ENCODE measurements around the gene SLC66A1. TPM values are rescaled to one million over a fixed set of nuclear protein-coding genes. Genes with fewer than 3 reads are reported as not detected.

The SLC66A1 gene
- total RNA-seq, 6 donors from 2014 or later: 15.6 to 30.3 (median 24.3) TPM

GRCh38 chr1:19326748-19327065 lies 14.6 kb downstream of the SLC66A1 start:
- 74 to 87% methylated on average over 6 of the region's 6 CpGs for WGBS, 2 donors
- no peak for ATAC-seq (ENCODE audit: low FRiP score in 2 of 2)
- Histone ChIP-seq H3K4me3 (no peak overlapping the region), H3K27me3 (no peaks in the 10 kb centered on the region), H3K4me1 (no peaks in the 10 kb centered on the region), H3K27ac (no peak overlapping the region), H3K9me3 (no peaks in the 10 kb centered on the region), H3K36me3 (peaks cover 10 to 81% (median 64%) of the 10 kb centered on the region in 4 donors)
- TF ChIP-seq POLR2A (IDR thresholded peaks at IDR 0.05) (no peak), POLR2AphosphoS5 (IDR thresholded peaks at IDR 0.05) (no peak), CTCF (IDR thresholded peaks at IDR 0.05) (no peak), EP300 (IDR thresholded peaks at IDR 0.05) (no peak)
- DNase-seq: no peak

GRCh38 chr1:19327301-19327700 lies 15.2 kb downstream of the SLC66A1 start:
- ATAC-seq (ENCODE audit: low FRiP score in 2 of 2) (no peak), DNase-seq (no peak)
- no peaks in the 10 kb centered on the region for H3K27me3 ChIP-seq
- no peak overlapping the region for H3K27ac ChIP-seq
- no peaks in the 10 kb centered on the region for H3K4me1 ChIP-seq
- WGBS, 2 donors: 82 to 89% methylated on average over 13 to 16 of the region's 16 CpGs
- peaks cover 10 to 81% (median 63%) of the 10 kb centered on the region in 4 donors for H3K36me3 ChIP-seq
- no peak overlapping the region for H3K4me3 ChIP-seq
- TF ChIP-seq EP300 (IDR thresholded peaks at IDR 0.05) (no peak), CTCF (IDR thresholded peaks at IDR 0.05) (no peak), POLR2A (IDR thresholded peaks at IDR 0.05) (no peak), POLR2AphosphoS5 (IDR thresholded peaks at IDR 0.05) (no peak)
- no peaks in the 10 kb centered on the region for H3K9me3 ChIP-seq

DNA sequence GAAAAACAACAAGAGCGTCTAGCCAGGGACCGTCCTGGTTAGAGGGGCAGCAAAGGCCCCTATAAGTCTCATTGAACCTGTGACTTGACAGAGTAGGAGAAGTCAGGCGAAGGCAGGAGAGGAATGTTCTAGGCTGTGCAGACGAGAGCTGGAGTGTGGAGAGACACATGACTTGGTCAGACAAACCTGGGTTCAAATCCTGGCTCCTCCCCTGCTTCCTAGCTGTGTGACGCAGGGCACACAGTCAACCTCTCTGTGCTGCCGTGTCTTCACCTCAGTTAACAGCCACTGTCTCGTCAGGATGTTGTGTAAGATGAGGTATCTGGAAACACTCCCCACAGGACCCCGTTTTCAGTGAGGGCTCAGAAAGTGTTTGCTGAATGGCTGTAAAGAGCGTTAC lies 15.6 kb downstream of the SLC66A1 start:
- TF ChIP-seq CTCF (IDR thresholded peaks at IDR 0.05) (no peak), POLR2AphosphoS5 (IDR thresholded peaks at IDR 0.05) (no peak), POLR2A (IDR thresholded peaks at IDR 0.05) (no peak), EP300 (IDR thresholded peaks at IDR 0.05) (no peak)
- Histone ChIP-seq H3K36me3 (peaks cover 10 to 81% (median 62%) of the 10 kb centered on the region in 4 donors), H3K4me1 (no peaks in the 10 kb centered on the region), H3K27me3 (no peaks in the 10 kb centered on the region), H3K4me3 (no peak overlapping the region), H3K27ac (no peak overlapping the region), H3K9me3 (no peaks in the 10 kb centered on the region)
- no peak for ATAC-seq (ENCODE audit: low FRiP score in 2 of 2)
- 87% methylated on average over 9 of the region's 9 CpGs for WGBS, 2 donors
- DNase-seq: no peak

GRCh38 chr1:19328486-19328885 lies 16.4 kb downstream of the SLC66A1 start:
- no peaks in the 10 kb centered on the region for H3K27me3 ChIP-seq
- H3K4me3 ChIP-seq: no peak overlapping the region
- no peaks in the 10 kb centered on the region for H3K9me3 ChIP-seq
- no peak overlapping the region for H3K27ac ChIP-seq
- ATAC-seq (ENCODE audit: low FRiP score in 2 of 2): no peak
- H3K4me1 ChIP-seq: no peaks in the 10 kb centered on the region
- DNase-seq: no peak
- peaks cover 10 to 75% (median 60%) of the 10 kb centered on the region in 4 donors for H3K36me3 ChIP-seq
- 96 to 99% methylated on average over 14 to 17 of the region's 18 CpGs for WGBS, 2 donors
- TF ChIP-seq POLR2AphosphoS5 (IDR thresholded peaks at IDR 0.05) (no peak), POLR2A (IDR thresholded peaks at IDR 0.05) (no peak), CTCF (IDR thresholded peaks at IDR 0.05) (no peak), EP300 (IDR thresholded peaks at IDR 0.05) (no peak)

- ATAC-seq (ENCODE audit: low FRiP score in 2 of 2): no peak
- H3K36me3 ChIP-seq: peaks cover 10 to 68% (median 54%) of the 10 kb centered on the region in 4 donors
- no peaks in the 10 kb centered on the region for H3K4me1 ChIP-seq
- no peak for TF ChIP-seq CTCF (IDR thresholded peaks at IDR 0.05)
- TF ChIP-seq POLR2AphosphoS5 (IDR thresholded peaks at IDR 0.05): no peak
- TF ChIP-seq EP300 (IDR thresholded peaks at IDR 0.05): no peak
- H3K9me3 ChIP-seq: no peaks in the 10 kb centered on the region
- 87 to 90% methylated on average over 11 to 13 of the region's 13 CpGs for WGBS, 2 donors
- H3K27me3 ChIP-seq: no peaks in the 10 kb centered on the region
- no peak for DNase-seq
- no peak overlapping the region for H3K4me3 ChIP-seq
- H3K27ac ChIP-seq: no peak overlapping the region
Measured at GRCh38 chr1:19329188-19329587, 17.1 kb downstream of the SLC66A1 start.
